HUES48 (cell line): ENCODE data around the gene SLC25A39.

Experiments
- H3K27ac ChIP-seq: one replicate; pipeline ENCODE4 v1.7.0; 2013; ENCODE audit warnings: low read depth, low read length, inconsistent platforms
- H3K27me3 ChIP-seq: 2 replicates; pipeline ENCODE4 v1.6.1; 2013; ENCODE audit warnings: mild to moderate bottlenecking, low read length; ENCODE audit not compliant: control insufficient read depth, insufficient read depth
- H3K36me3 ChIP-seq: 2 replicates; pipeline ENCODE4 v1.6.1; 2013; ENCODE audit warnings: low read length; ENCODE audit not compliant: control insufficient read depth, insufficient read depth
- H3K4me1 ChIP-seq: 2 replicates; pipeline ENCODE4 v1.6.1; 2013; ENCODE audit warnings: mild to moderate bottlenecking, low read length; ENCODE audit not compliant: control insufficient read depth, insufficient read depth
- H3K4me3 ChIP-seq: 2 replicates; pipeline ENCODE4 v1.5.1; 2013; ENCODE audit warnings: mild to moderate bottlenecking, low read depth, low read length
- H3K9ac ChIP-seq: 2 replicates; pipeline ENCODE4 v1.6.1; 2013; ENCODE audit warnings: mild to moderate bottlenecking, low read depth, low read length, moderate library complexity
- H3K9me3 ChIP-seq: 2 replicates; pipeline ENCODE4 v1.6.1; 2013; ENCODE audit warnings: low read length; ENCODE audit not compliant: control insufficient read depth, insufficient read depth

The SLC25A39 gene

GRCh38 chr17:44283344-44284023 is 41.1 kb downstream of the SLC25A39 start:
- Histone ChIP-seq H3K27ac (no peak overlapping the region), H3K36me3 (no peaks in the 10 kb centered on the region), H3K4me1 (peaks cover 13% of the 10 kb centered on the region), H3K9me3 (no peaks in the 10 kb centered on the region), H3K9ac (no peak overlapping the region), H3K4me3 (no peak overlapping the region), H3K27me3 (no peaks in the 10 kb centered on the region)

DNA sequence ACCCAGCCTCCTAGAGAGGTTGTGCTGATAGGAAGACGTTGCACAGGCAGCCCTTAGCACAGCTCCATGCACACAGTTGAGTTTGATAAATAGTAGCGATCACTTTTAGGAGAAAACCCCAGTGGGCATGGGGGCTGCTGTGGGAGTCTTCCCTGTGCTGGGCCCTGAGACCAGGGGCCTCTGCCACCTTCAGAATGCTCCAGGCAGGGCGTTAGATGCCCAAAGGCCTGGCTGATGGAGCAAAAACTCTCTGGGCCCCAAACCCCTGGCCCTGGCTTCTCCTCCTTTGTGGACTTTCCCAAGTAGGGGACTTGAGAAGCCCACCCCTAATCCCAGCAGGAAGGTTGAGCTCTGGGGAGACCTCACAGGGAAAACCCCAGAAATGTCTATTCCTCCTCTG is 42.4 kb downstream of the SLC25A39 start:
- Histone ChIP-seq H3K27ac (no peak overlapping the region), H3K9ac (no peak overlapping the region), H3K27me3 (no peaks in the 10 kb centered on the region), H3K36me3 (no peaks in the 10 kb centered on the region), H3K9me3 (no peaks in the 10 kb centered on the region), H3K4me1 (peaks cover 13% of the 10 kb centered on the region), H3K4me3 (no peak overlapping the region)

DNA sequence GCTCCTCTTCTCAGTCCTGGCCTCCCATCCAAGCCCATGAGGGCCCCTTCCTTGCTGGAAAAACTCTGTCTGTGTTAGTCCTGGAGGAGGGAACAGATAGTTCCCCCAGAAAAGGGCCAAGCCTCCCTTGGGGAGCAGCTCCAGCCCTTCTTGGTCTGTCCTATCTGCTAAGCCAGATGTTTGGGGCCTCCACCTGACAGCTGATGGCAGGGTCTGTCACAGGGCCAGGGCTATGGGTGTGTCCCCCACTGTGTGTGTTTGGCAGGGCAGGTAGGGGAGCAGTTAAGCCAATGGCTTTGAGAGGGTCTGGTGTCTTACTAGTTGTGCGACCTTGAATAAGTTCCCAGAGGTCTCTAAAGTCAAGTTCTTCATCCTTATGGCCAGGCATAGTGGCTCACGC is 43.1 kb downstream of the SLC25A39 start:
- H3K27ac ChIP-seq, result no peak overlapping the region
- no peak overlapping the region for H3K9ac ChIP-seq
- H3K4me3 ChIP-seq, result no peak overlapping the region
- no peaks in the 10 kb centered on the region for H3K27me3 ChIP-seq
- H3K36me3 ChIP-seq, result no peaks in the 10 kb centered on the region
- H3K4me1 ChIP-seq, result peaks cover 13% of the 10 kb centered on the region
- no peaks in the 10 kb centered on the region for H3K9me3 ChIP-seq

DNA sequence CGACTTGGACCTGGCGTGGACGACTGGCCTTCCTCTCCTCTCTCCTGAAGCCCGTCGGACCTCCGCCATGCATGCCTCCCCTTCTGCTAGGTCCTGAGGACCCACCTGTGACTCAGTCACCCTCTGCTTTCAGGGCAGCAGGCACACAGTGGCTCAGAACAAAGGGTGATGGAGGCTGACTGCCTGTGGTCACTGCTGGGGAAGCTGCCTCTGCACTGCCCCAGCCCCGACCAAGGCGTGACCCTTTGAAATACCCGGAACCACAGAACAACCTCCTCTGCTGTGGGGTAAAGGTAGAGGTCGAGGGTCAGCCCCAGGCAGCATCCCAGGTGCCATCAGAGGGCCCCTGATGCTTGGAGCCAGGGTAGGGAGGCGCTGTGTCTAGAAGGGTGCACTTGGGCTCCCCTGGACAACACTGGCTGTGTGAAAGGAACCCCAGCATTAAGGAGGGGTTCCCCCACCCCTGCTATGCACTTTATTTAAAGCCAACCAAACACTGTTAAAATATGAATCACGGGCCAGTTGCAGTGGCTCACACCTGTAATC is 44.2 kb downstream of the SLC25A39 start:
- H3K36me3 ChIP-seq, result no peaks in the 10 kb centered on the region
- H3K4me1 ChIP-seq, result peaks cover 13% of the 10 kb centered on the region
- no peak overlapping the region for H3K27ac ChIP-seq
- H3K27me3 ChIP-seq, result no peaks in the 10 kb centered on the region
- H3K9ac ChIP-seq, result no peak overlapping the region
- no peak overlapping the region for H3K4me3 ChIP-seq
- H3K9me3 ChIP-seq, result no peaks in the 10 kb centered on the region

DNA sequence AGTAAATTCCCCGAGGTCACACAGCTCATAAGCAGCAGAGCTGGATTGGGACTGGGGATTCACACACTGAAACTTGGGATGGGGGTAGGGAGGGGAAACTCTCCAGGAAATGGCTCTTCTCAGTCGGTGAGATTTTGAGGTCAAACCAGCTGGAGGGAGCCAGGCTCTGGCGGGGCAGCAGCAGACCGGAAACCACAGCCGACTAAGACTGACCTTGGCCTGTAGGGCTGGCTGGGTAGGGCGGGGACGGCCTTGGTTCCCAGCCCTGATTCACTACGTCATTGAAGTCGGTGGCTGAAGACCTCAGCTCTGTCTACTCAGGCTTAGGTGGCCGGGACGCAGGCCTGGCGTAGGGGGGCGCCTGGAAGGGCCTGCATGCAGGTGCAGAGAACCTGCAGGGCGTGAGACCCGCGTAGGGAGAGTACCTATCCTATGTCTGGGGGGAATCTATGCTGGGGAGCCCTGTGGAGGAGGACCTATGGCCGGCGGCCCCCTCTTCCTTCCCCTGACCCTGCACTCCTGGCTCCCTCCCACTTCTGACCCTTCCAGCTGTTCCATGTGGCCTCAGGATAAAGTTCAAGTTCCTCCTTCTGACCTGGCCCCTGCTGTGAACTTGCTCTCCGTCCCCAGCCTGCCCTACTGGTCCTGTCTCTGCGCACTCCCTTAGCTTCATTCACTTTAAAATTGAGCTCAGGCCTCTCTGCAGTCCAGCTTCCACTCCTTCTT is 44.8 kb downstream of the SLC25A39 start:
- Histone ChIP-seq H3K4me1 (peaks cover 13% of the 10 kb centered on the region), H3K27ac (no peak overlapping the region), H3K4me3 (no peak overlapping the region), H3K9ac (no peak overlapping the region), H3K9me3 (no peaks in the 10 kb centered on the region), H3K27me3 (no peaks in the 10 kb centered on the region), H3K36me3 (no peaks in the 10 kb centered on the region)

DNA sequence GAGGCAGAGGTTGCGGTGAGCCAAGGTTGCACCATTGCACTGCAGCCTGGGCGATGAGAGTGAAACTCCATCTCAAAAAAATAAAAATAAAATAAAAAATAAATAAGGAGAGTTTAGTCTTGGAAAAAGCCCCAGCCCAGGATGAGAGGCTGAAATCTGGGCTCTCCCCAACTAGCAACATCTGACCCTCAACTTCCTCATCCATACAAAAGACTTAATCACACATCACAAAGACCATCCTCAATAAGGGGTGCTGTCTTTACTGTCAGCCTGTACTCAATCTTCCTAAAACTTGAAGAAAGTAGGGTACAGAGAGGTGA is 45.3 kb downstream of the SLC25A39 start:
- no peak overlapping the region for H3K27ac ChIP-seq
- peaks cover 13% of the 10 kb centered on the region for H3K4me1 ChIP-seq
- H3K27me3 ChIP-seq, result no peaks in the 10 kb centered on the region
- no peaks in the 10 kb centered on the region for H3K9me3 ChIP-seq
- no peak overlapping the region for H3K9ac ChIP-seq
- no peaks in the 10 kb centered on the region for H3K36me3 ChIP-seq
- H3K4me3 ChIP-seq, result no peak overlapping the region

DNA sequence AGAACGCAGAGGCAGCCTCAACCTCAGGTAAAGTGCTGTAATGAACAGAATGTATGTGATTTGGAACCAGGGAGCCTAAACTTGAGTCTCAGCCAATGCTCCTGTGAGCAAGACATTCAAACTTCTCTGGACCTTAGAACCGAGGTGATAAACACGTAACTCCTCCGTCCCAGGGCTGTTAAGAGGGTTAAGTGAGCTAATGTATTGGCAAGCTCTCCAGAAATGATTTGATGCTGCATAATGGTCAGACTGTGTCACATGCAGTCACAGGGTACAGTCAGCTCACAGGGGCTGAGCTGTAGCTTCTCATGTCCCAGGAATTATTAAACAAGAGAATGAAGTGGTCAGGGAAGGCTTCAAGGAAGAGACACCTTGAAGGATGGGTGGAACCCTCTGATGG is 46.6 kb downstream of the SLC25A39 start:
- Histone ChIP-seq H3K9me3 (no peaks in the 10 kb centered on the region), H3K36me3 (no peaks in the 10 kb centered on the region), H3K4me3 (no peak overlapping the region), H3K27ac (no peak overlapping the region), H3K4me1 (peaks cover 13% of the 10 kb centered on the region), H3K27me3 (no peaks in the 10 kb centered on the region), H3K9ac (no peak overlapping the region)

DNA sequence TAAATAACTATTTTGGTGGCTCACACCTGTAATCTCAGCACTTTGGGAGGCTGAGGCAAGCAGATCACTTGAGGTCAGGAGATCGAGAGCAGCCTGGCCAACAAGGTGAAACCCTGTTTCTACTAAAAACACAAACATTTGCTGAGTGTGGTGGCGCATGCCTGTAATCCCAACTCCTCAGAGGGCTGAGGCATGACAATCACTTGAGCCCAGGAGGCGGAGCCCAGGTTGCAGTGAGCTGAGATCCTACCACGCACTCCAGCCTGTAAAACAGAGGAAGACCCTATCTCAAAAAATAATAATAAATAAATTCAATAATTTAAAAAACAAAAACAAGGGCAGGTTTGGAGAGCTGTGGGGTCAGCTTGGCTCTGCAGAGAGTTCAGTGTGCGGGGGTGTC is 51.0 kb downstream of the SLC25A39 start:
- no peak overlapping the region for H3K9ac ChIP-seq
- no peak overlapping the region for H3K4me3 ChIP-seq
- no peaks in the 10 kb centered on the region for H3K4me1 ChIP-seq
- H3K27ac ChIP-seq, result no peak overlapping the region
- no peaks in the 10 kb centered on the region for H3K9me3 ChIP-seq
- H3K27me3 ChIP-seq, result no peaks in the 10 kb centered on the region
- H3K36me3 ChIP-seq, result no peaks in the 10 kb centered on the region

DNA sequence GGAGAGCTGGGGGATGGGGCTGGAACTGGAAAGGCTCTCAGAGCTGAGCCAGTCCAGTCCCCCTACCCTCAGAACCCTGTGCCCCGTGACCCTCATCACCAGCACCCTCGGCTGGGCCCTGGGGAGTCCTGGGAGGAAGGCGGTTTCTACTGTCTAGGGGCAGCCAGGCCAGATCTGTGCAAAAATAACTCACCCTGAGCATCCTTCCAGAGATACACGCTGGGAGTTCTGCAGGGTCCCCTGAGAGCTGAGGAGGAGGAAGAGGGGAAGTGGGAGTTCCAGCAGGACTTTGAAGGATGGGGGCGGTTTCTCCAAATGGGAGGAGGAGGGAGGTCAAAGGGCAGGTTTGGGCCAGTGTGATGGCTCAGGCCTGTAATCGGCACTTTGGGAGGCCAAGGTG is 51.7 kb downstream of the SLC25A39 start:
- Histone ChIP-seq H3K4me3 (no peak overlapping the region), H3K27me3 (no peaks in the 10 kb centered on the region), H3K36me3 (no peaks in the 10 kb centered on the region), H3K4me1 (no peaks in the 10 kb centered on the region), H3K9me3 (no peaks in the 10 kb centered on the region), H3K27ac (no peak overlapping the region), H3K9ac (no peak overlapping the region)

DNA sequence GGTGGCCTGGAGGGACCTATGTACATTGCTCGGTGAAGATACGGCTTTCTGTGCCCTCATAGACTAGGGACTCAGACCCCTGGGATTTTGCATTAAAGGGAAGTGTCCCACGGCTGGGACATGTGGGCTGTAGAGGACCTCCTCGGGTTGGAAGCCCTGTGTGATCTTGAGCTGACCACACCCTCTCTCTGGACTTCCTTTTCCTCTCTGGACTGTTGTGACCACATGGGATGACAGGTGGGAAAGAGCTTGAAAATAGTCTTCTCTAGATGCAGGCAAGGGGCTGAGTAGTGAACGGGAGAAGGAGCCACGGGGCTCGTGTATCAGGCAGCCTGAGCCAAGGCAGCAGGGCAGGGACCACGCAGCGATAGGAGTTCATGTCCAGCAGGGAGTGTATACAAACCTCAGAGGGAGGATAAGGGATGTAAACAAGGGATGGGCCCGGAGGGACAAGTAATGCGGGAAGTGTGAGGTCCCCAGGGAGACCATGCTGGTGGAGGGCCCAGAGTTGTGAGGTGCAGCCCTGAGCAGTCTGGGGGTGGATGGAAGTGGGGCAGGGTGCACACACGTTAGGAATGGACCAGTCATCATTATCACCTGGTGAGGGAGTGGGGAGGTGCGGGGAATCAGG is 52.2 kb downstream of the SLC25A39 start:
- Histone ChIP-seq H3K9ac (no peak overlapping the region), H3K9me3 (no peaks in the 10 kb centered on the region), H3K27me3 (no peaks in the 10 kb centered on the region), H3K4me1 (no peaks in the 10 kb centered on the region), H3K27ac (no peak overlapping the region), H3K36me3 (no peaks in the 10 kb centered on the region), H3K4me3 (no peak overlapping the region)
